ENCODE results near the gene PDZD7.

PDZD7 gene

GRCh38 chr10:101065481-101066145 is 34.7 kb upstream of the PDZD7 start:
- Histone ChIP-seq H3K9ac (ENCODE audit: insufficient read length, low read depth) (peak overlapping the region; percentile 67), H3K9me3 (ENCODE audit: insufficient read depth, low read length) (no peaks in the 10 kb centered on the region; the same call in 1 of the 2 replicates), H3K36me3 (ENCODE audit: insufficient read depth, insufficient read length, low read length) (no peaks in the 10 kb centered on the region), H3K4me1 (ENCODE audit: insufficient read depth, insufficient read length) (peaks cover 14% of the 10 kb centered on the region), H3K27me3 (ENCODE audit: insufficient read depth, insufficient read length) (peaks cover 53% of the 10 kb centered on the region), H3K4me3 (ENCODE audit: insufficient read length, low read depth) (peak overlapping the region; percentile 53)
- no peak for DNase-seq (ENCODE audit: low read depth, low spot score)
- no peak for TF ChIP-seq ZNF274 (IDR thresholded peaks at IDR 0.05; ENCODE audit: low read depth, low read length)
- no peak for TF ChIP-seq SUZ12 (IDR thresholded peaks at IDR 0.05; ENCODE audit: extremely low read depth, insufficient read depth, insufficient read length)
- TF ChIP-seq YY1 (IDR thresholded peaks at IDR 0.05; ENCODE audit: insufficient read depth, insufficient read length), result no peak

GRCh38 chr10:101064415-101065030 is 33.6 kb upstream of the PDZD7 start:
- no peak for DNase-seq (ENCODE audit: low read depth, low spot score)
- no peaks in the 10 kb centered on the region for H3K36me3 ChIP-seq (ENCODE audit: insufficient read depth, insufficient read length, low read length)
- H3K9me3 ChIP-seq (ENCODE audit: insufficient read depth, low read length), result no peaks in the 10 kb centered on the region; the same call in 1 of the 2 replicates
- H3K4me3 ChIP-seq (ENCODE audit: insufficient read length, low read depth), result no peak overlapping the region
- peaks cover 53% of the 10 kb centered on the region for H3K27me3 ChIP-seq (ENCODE audit: insufficient read depth, insufficient read length)
- H3K4me1 ChIP-seq (ENCODE audit: insufficient read depth, insufficient read length), result peaks cover 14% of the 10 kb centered on the region
- no peak overlapping the region for H3K9ac ChIP-seq (ENCODE audit: insufficient read length, low read depth)
- no peak for TF ChIP-seq YY1 (IDR thresholded peaks at IDR 0.05; ENCODE audit: insufficient read depth, insufficient read length)
- no peak for TF ChIP-seq SUZ12 (IDR thresholded peaks at IDR 0.05; ENCODE audit: extremely low read depth, insufficient read depth, insufficient read length)
- TF ChIP-seq ZNF274 (IDR thresholded peaks at IDR 0.05; ENCODE audit: low read depth, low read length), result no peak

GRCh38 chr10:101063548-101064414 is 32.9 kb upstream of the PDZD7 start:
- peak overlapping the region; percentile 17 for H3K9ac ChIP-seq (ENCODE audit: insufficient read length, low read depth)
- H3K9me3 ChIP-seq (ENCODE audit: insufficient read depth, low read length), result no peaks in the 10 kb centered on the region; the same call in 1 of the 2 replicates
- peaks cover 14% of the 10 kb centered on the region for H3K4me1 ChIP-seq (ENCODE audit: insufficient read depth, insufficient read length)
- H3K4me3 ChIP-seq (ENCODE audit: insufficient read length, low read depth), result no peak overlapping the region
- TF ChIP-seq SUZ12 (IDR thresholded peaks at IDR 0.05; ENCODE audit: extremely low read depth, insufficient read depth, insufficient read length) (no peak), YY1 (IDR thresholded peaks at IDR 0.05; ENCODE audit: insufficient read depth, insufficient read length) (no peak), ZNF274 (IDR thresholded peaks at IDR 0.05; ENCODE audit: low read depth, low read length) (no peak)
- H3K36me3 ChIP-seq (ENCODE audit: insufficient read depth, insufficient read length, low read length), result no peaks in the 10 kb centered on the region
- H3K27me3 ChIP-seq (ENCODE audit: insufficient read depth, insufficient read length), result peaks cover 53% of the 10 kb centered on the region
- no peak for DNase-seq (ENCODE audit: low read depth, low spot score)

GRCh38 chr10:101063050-101063525 is 32.2 kb upstream of the PDZD7 start:
- H3K36me3 ChIP-seq (ENCODE audit: insufficient read depth, insufficient read length, low read length), result no peaks in the 10 kb centered on the region
- H3K9ac ChIP-seq (ENCODE audit: insufficient read length, low read depth), result peak overlapping the region; percentile 89
- H3K27me3 ChIP-seq (ENCODE audit: insufficient read depth, insufficient read length), result peaks cover 53% of the 10 kb centered on the region
- H3K4me1 ChIP-seq (ENCODE audit: insufficient read depth, insufficient read length), result peaks cover 14% of the 10 kb centered on the region
- DNase-seq (ENCODE audit: low read depth, low spot score), result no peak
- TF ChIP-seq YY1 (IDR thresholded peaks at IDR 0.05; ENCODE audit: insufficient read depth, insufficient read length), result no peak
- TF ChIP-seq SUZ12 (IDR thresholded peaks at IDR 0.05; ENCODE audit: extremely low read depth, insufficient read depth, insufficient read length), result no peak
- no peak for TF ChIP-seq ZNF274 (IDR thresholded peaks at IDR 0.05; ENCODE audit: low read depth, low read length)
- no peaks in the 10 kb centered on the region; the same call in 1 of the 2 replicates for H3K9me3 ChIP-seq (ENCODE audit: insufficient read depth, low read length)
- no peak overlapping the region for H3K4me3 ChIP-seq (ENCODE audit: insufficient read length, low read depth)

- peaks cover 52% of the 10 kb centered on the region for H3K27me3 ChIP-seq (ENCODE audit: insufficient read depth, insufficient read length)
- no peak for DNase-seq (ENCODE audit: low read depth, low spot score)
- H3K36me3 ChIP-seq (ENCODE audit: insufficient read depth, insufficient read length, low read length), result peaks cover 2% of the 10 kb centered on the region
- H3K4me1 ChIP-seq (ENCODE audit: insufficient read depth, insufficient read length), result peaks cover 14% of the 10 kb centered on the region
- no peak for TF ChIP-seq YY1 (IDR thresholded peaks at IDR 0.05; ENCODE audit: insufficient read depth, insufficient read length)
- no peak for TF ChIP-seq SUZ12 (IDR thresholded peaks at IDR 0.05; ENCODE audit: extremely low read depth, insufficient read depth, insufficient read length)
- no peak for TF ChIP-seq ZNF274 (IDR thresholded peaks at IDR 0.05; ENCODE audit: low read depth, low read length)
- H3K9ac ChIP-seq (ENCODE audit: insufficient read length, low read depth), result peak overlapping the region; percentile 89
- peak overlapping the region; percentile 78 for H3K4me3 ChIP-seq (ENCODE audit: insufficient read length, low read depth)
- H3K9me3 ChIP-seq (ENCODE audit: insufficient read depth, low read length), result no peaks in the 10 kb centered on the region; the same call in 1 of the 2 replicates
These were observed 31.5 kb upstream of the PDZD7 start for GRCh38 chr10:101062232-101063049.

- Histone ChIP-seq H3K27me3 (ENCODE audit: insufficient read depth, insufficient read length) (peaks cover 47% of the 10 kb centered on the region), H3K4me1 (ENCODE audit: insufficient read depth, insufficient read length) (peaks cover 14% of the 10 kb centered on the region), H3K36me3 (ENCODE audit: insufficient read depth, insufficient read length, low read length) (peaks cover 4% of the 10 kb centered on the region), H3K9me3 (ENCODE audit: insufficient read depth, low read length) (no peaks in the 10 kb centered on the region; the same call in 1 of the 2 replicates), H3K9ac (ENCODE audit: insufficient read length, low read depth) (peak within 1 kb of the TSS; percentile 91), H3K4me3 (ENCODE audit: insufficient read length, low read depth) (peak within 1 kb of the TSS; percentile 78)
- TF ChIP-seq YY1 (IDR thresholded peaks at IDR 0.05; ENCODE audit: insufficient read depth, insufficient read length), result no peak
- TF ChIP-seq SUZ12 (IDR thresholded peaks at IDR 0.05; ENCODE audit: extremely low read depth, insufficient read depth, insufficient read length), result no peak
- TF ChIP-seq ZNF274 (IDR thresholded peaks at IDR 0.05; ENCODE audit: low read depth, low read length), result no peak
- no peak for DNase-seq (ENCODE audit: low read depth, low spot score)
These were observed 30.8 kb upstream of the PDZD7 start, which contains the start of gene KAZALD1 for GRCh38 chr10:101061624-101062231. Gene KAZALD1 (plus strand): TSS chr10:101061989. CDS start chr10:101062593, 604 bp downstream.
